ENCODE results near the gene PADI1.
A peak's percentile ranks its signal among the peaks of the same experiment; 100 is the strongest.

The PADI1 gene

GRCh38 chr1:17213148-17213781 lies 8.3 kb downstream of the PADI1 start:
- peaks cover 38% of the 10 kb centered on the region for H3K4me1 Mint-ChIP-seq
- no peak for ATAC-seq

GRCh38 chr1:17213782-17214148 lies 8.8 kb downstream of the PADI1 start:
- DNase-seq (no peak), ATAC-seq (no peak)
- H3K36me3 Mint-ChIP-seq (ENCODE audit: low read depth): no peaks in the 10 kb centered on the region
- H3K9me3 Mint-ChIP-seq: no peaks in the 10 kb centered on the region
- H3K27ac Mint-ChIP-seq: no peak overlapping the region
- H3K27me3 Mint-ChIP-seq: peaks cover 65% of the 10 kb centered on the region
- H3K4me3 Mint-ChIP-seq: no peak overlapping the region
- H3K4me1 Mint-ChIP-seq: peaks cover 34% of the 10 kb centered on the region

More at GRCh38 chr1:17213148-17213781, 8.3 kb downstream of the PADI1 start:
- Mint-ChIP-seq H3K9me3 (no peaks in the 10 kb centered on the region), H3K27ac (no peak overlapping the region), H3K4me3 (peak overlapping the region; percentile 6), H3K36me3 (ENCODE audit: low read depth) (no peaks in the 10 kb centered on the region), H3K27me3 (peaks cover 66% of the 10 kb centered on the region)
- DNase-seq: no peak

GRCh38 chr1:17214876-17215544 lies 10.1 kb downstream of the PADI1 start:
- DNase-seq (no peak), ATAC-seq (no peak)
- H3K4me1 Mint-ChIP-seq: peaks cover 31% of the 10 kb centered on the region
- H3K36me3 Mint-ChIP-seq (ENCODE audit: low read depth): no peaks in the 10 kb centered on the region
- no peaks in the 10 kb centered on the region for H3K9me3 Mint-ChIP-seq
- peaks cover 58% of the 10 kb centered on the region for H3K27me3 Mint-ChIP-seq
- no peak overlapping the region for H3K27ac Mint-ChIP-seq
- no peak overlapping the region for H3K4me3 Mint-ChIP-seq

GRCh38 chr1:17215545-17215890 lies 10.6 kb downstream of the PADI1 start:
- no peak for DNase-seq
- no peaks in the 10 kb centered on the region for H3K9me3 Mint-ChIP-seq

GRCh38 chr1:17216078-17216477 lies 11.2 kb downstream of the PADI1 start:
- Mint-ChIP-seq H3K27ac (no peak overlapping the region), H3K4me1 (peaks cover 30% of the 10 kb centered on the region)

More at GRCh38 chr1:17215545-17215890, 10.6 kb downstream of the PADI1 start:
- Mint-ChIP-seq H3K27ac (no peak overlapping the region), H3K36me3 (ENCODE audit: low read depth) (no peaks in the 10 kb centered on the region), H3K4me3 (no peak overlapping the region), H3K4me1 (peaks cover 31% of the 10 kb centered on the region), H3K27me3 (peaks cover 53% of the 10 kb centered on the region)
- no peak for ATAC-seq

GRCh38 chr1:17217607-17218006 lies 12.7 kb downstream of the PADI1 start:
- DNase-seq (no peak), ATAC-seq (no peak)
- Mint-ChIP-seq H3K36me3 (ENCODE audit: low read depth) (no peaks in the 10 kb centered on the region), H3K4me3 (no peak overlapping the region), H3K9me3 (no peaks in the 10 kb centered on the region), H3K4me1 (peaks cover 18% of the 10 kb centered on the region), H3K27me3 (peaks cover 40% of the 10 kb centered on the region), H3K27ac (no peak overlapping the region)

More at GRCh38 chr1:17216078-17216477, 11.2 kb downstream of the PADI1 start:
- Mint-ChIP-seq H3K36me3 (ENCODE audit: low read depth) (no peaks in the 10 kb centered on the region), H3K4me3 (no peak overlapping the region), H3K27me3 (peaks cover 48% of the 10 kb centered on the region), H3K9me3 (no peaks in the 10 kb centered on the region)
- no peak for ATAC-seq
- no peak for DNase-seq

GRCh38 chr1:17218939-17219338 lies 14.0 kb downstream of the PADI1 start:
- no peaks in the 10 kb centered on the region for H3K36me3 Mint-ChIP-seq (ENCODE audit: low read depth)
- H3K9me3 Mint-ChIP-seq: no peaks in the 10 kb centered on the region
- peaks cover 5% of the 10 kb centered on the region for H3K4me1 Mint-ChIP-seq
- H3K27ac Mint-ChIP-seq: no peak overlapping the region
- ATAC-seq (no peak), DNase-seq (no peak)
- H3K4me3 Mint-ChIP-seq: no peak overlapping the region
- peaks cover 29% of the 10 kb centered on the region for H3K27me3 Mint-ChIP-seq

GRCh38 chr1:17220287-17220686 lies 15.4 kb downstream of the PADI1 start:
- H3K4me1 Mint-ChIP-seq: no peaks in the 10 kb centered on the region
- peaks cover 18% of the 10 kb centered on the region for H3K27me3 Mint-ChIP-seq
- H3K4me3 Mint-ChIP-seq: no peak overlapping the region
- no peaks in the 10 kb centered on the region for H3K9me3 Mint-ChIP-seq
- H3K27ac Mint-ChIP-seq: no peak overlapping the region
- H3K36me3 Mint-ChIP-seq (ENCODE audit: low read depth): no peaks in the 10 kb centered on the region
- DNase-seq: no peak
- ATAC-seq: no peak

- peak; percentile 7 for ATAC-seq
- DNase-seq: no peak
- Mint-ChIP-seq H3K27ac (no peak overlapping the region), H3K27me3 (peaks cover 5% of the 10 kb centered on the region), H3K36me3 (ENCODE audit: low read depth) (no peaks in the 10 kb centered on the region), H3K9me3 (no peaks in the 10 kb centered on the region), H3K4me1 (no peaks in the 10 kb centered on the region), H3K4me3 (no peak overlapping the region)
Observed at GRCh38 chr1:17222557-17222956, 17.6 kb downstream of the PADI1 start.

GRCh38 chr1:17224434-17224833 lies 19.5 kb downstream of the PADI1 start:
- no peak overlapping the region for H3K4me3 Mint-ChIP-seq
- no peaks in the 10 kb centered on the region for H3K36me3 Mint-ChIP-seq (ENCODE audit: low read depth)
- peaks cover 5% of the 10 kb centered on the region for H3K27me3 Mint-ChIP-seq
- H3K9me3 Mint-ChIP-seq: no peaks in the 10 kb centered on the region
- H3K4me1 Mint-ChIP-seq: no peaks in the 10 kb centered on the region
- H3K27ac Mint-ChIP-seq: no peak overlapping the region
- no peak for ATAC-seq
- DNase-seq: no peak

- ATAC-seq (no peak), DNase-seq (no peak)
- Mint-ChIP-seq H3K27me3 (peaks cover 5% of the 10 kb centered on the region), H3K4me1 (no peaks in the 10 kb centered on the region), H3K27ac (no peak overlapping the region), H3K9me3 (no peaks in the 10 kb centered on the region), H3K36me3 (ENCODE audit: low read depth) (no peaks in the 10 kb centered on the region), H3K4me3 (no peak overlapping the region)
Observed at GRCh38 chr1:17225140-17225539, 20.2 kb downstream of the PADI1 start.

- H3K9me3 Mint-ChIP-seq: no peaks in the 10 kb centered on the region
- DNase-seq (no peak), ATAC-seq (no peak)
- no peak overlapping the region for H3K27ac Mint-ChIP-seq
- peaks cover 6% of the 10 kb centered on the region for H3K27me3 Mint-ChIP-seq
- no peaks in the 10 kb centered on the region for H3K4me1 Mint-ChIP-seq
- H3K4me3 Mint-ChIP-seq: no peak overlapping the region
- H3K36me3 Mint-ChIP-seq (ENCODE audit: low read depth): no peaks in the 10 kb centered on the region
Observed at GRCh38 chr1:17227358-17227915, 22.5 kb downstream of the PADI1 start.

GRCh38 chr1:17228619-17229018 lies 23.7 kb downstream of the PADI1 start:
- Mint-ChIP-seq H3K27me3 (peaks cover 8% of the 10 kb centered on the region), H3K36me3 (ENCODE audit: low read depth) (no peaks in the 10 kb centered on the region), H3K4me1 (peaks cover 2% of the 10 kb centered on the region), H3K4me3 (no peak overlapping the region), H3K9me3 (no peaks in the 10 kb centered on the region), H3K27ac (no peak overlapping the region)
- peak; percentile 12 for ATAC-seq
- no peak for DNase-seq

GRCh38 chr1:17229379-17229778 lies 24.5 kb downstream of the PADI1 start:
- DNase-seq (no peak), ATAC-seq (no peak)
- Mint-ChIP-seq H3K4me3 (no peak overlapping the region), H3K36me3 (ENCODE audit: low read depth) (no peaks in the 10 kb centered on the region), H3K27ac (no peak overlapping the region), H3K27me3 (peaks cover 8% of the 10 kb centered on the region), H3K9me3 (no peaks in the 10 kb centered on the region), H3K4me1 (peaks cover 2% of the 10 kb centered on the region)

GRCh38 chr1:17230106-17230505 lies 25.2 kb downstream of the PADI1 start:
- no peaks in the 10 kb centered on the region for H3K36me3 Mint-ChIP-seq (ENCODE audit: low read depth)
- ATAC-seq: no peak
- peaks cover 6% of the 10 kb centered on the region for H3K27me3 Mint-ChIP-seq
- DNase-seq: no peak
- no peak overlapping the region for H3K4me3 Mint-ChIP-seq
- no peaks in the 10 kb centered on the region for H3K9me3 Mint-ChIP-seq
- H3K4me1 Mint-ChIP-seq: peaks cover 2% of the 10 kb centered on the region
- H3K27ac Mint-ChIP-seq: no peak overlapping the region

Data from activated naive CD8-positive, alpha-beta T cell treated with anti-CD3 and anti-CD28 coated beads, Interleukin-2, amount 50 U/mL, for 24 hours (primary cell).